HepG2 (cell line): ENCODE measurements around the gene PDE3B. TPM values are rescaled to one million over a fixed set of nuclear protein-coding genes. Genes with fewer than 3 reads are reported as not detected.

Experiments
- ATAC-seq: fragments of 200-7000 bp; cut with Tn5 transposase; 3 replicates; pipeline ENCODE4 v1.9.1; 2020; ENCODE audit warnings: mild to moderate bottlenecking, moderate library complexity
- BruUV-seq: library from RNA; stranded (reverse); fragments of 400-500 nt; replicated peaks from 2 replicates; lab custom pipeline; 2021; lab: Mats Ljungman, UMichigan
- CTCF ChIA-PET: fragments of 300-600 bp; formaldehyde crosslinking; extraction: SDS; loops from one replicate; lab custom pipeline; 2021; ENCODE audit warnings: low total read pairs, inconsistent platforms, low intra/inter-chr PET ratio; lab: Yijun Ruan, JAX
- POLR2A ChIA-PET: fragments of 350-600 bp; sonication (Branson Sonifier 250); formaldehyde crosslinking; loops from one replicate; lab custom pipeline; 2020; ENCODE audit warnings: antibody characterized with exemption, inconsistent platforms; lab: Yijun Ruan, JAX
- DNase-seq: peaks from one replicate; pipeline ENCODE4 v3.0.0-alpha.2; 2015; ENCODE audit warnings: low spot score
- FAIRE-seq: peaks from 3 replicates; lab custom pipeline; 2011; peaks lifted over from hg19 to GRCh38; lab: Jason Lieb, UNC
- H2AFZ ChIP-seq: one replicate; pipeline ENCODE4 v1.6.1; 2011; ENCODE audit warnings: low read length, inconsistent platforms
- H3K27ac ChIP-seq: fragments of 300-600 bp; 3 replicates; pipeline ENCODE4 v1.8.0; 2011; ENCODE audit warnings: mixed run types, mild to moderate bottlenecking, mixed read lengths, low read length, inconsistent platforms; ENCODE audit not compliant: insufficient read depth; ENCODE audit errors: extremely low read length
- H3K27me3 ChIP-seq, 2 experiments: fragments of 200-600 bp in 1 of 2; 2 replicates in 1 of 2; 3 replicates in 1 of 2; pipeline versions ENCODE4 v1.6.0 to v1.8.0; 2011; ENCODE audit warnings: low read length in 2 of 2, mild to moderate bottlenecking in 2 of 2, moderate library complexity in 2 of 2, inconsistent platforms in 1 of 2; ENCODE audit not compliant: insufficient read depth in 2 of 2, control insufficient read depth in 1 of 2
- H3K36me3 ChIP-seq, 2 experiments: fragments of 200-600 bp in 1 of 2; replicated peaks in 1 of 2; 2 replicates in 1 of 2; 3 replicates in 1 of 2; pipeline versions ENCODE4 v1.5.1 to v1.8.0; 2011; ENCODE audit warnings: low read length in 2 of 2, inconsistent platforms in 1 of 2; ENCODE audit not compliant: insufficient read depth in 2 of 2, control insufficient read depth in 1 of 2
- H3K4me1 ChIP-seq: 2 replicates; pipeline ENCODE4 v1.5.1; 2012; ENCODE audit warnings: low read length, inconsistent platforms; ENCODE audit not compliant: insufficient read depth
- H3K4me2 ChIP-seq: 2 replicates; pipeline ENCODE4 v1.6.0; 2011; ENCODE audit warnings: low read depth, low read length, inconsistent platforms
- H3K4me3 ChIP-seq, 3 experiments: fragments of 200-600 bp in 1 of 3; sonication (generic), shearing (Covaris generic) in 1 of 3; replicated peaks in 1 of 3; 2 replicates each; pipeline ENCODE4 v1.5.1; 2011 to 2016; ENCODE audit warnings: low read length in 3 of 3, inconsistent platforms in 2 of 3, low read depth in 2 of 3, mild to moderate bottlenecking in 2 of 3, control low read depth in 1 of 3, mixed read lengths in 1 of 3; ENCODE audit not compliant: insufficient read depth in 1 of 3
- H3K79me2 ChIP-seq: one replicate; pipeline ENCODE4 v1.6.1; 2011; ENCODE audit warnings: low read length, inconsistent platforms; ENCODE audit not compliant: insufficient read depth
- H3K9ac ChIP-seq: 2 replicates; pipeline ENCODE4 v1.6.0; 2011; ENCODE audit warnings: mild to moderate bottlenecking, low read depth, low read length, inconsistent platforms; ENCODE audit not compliant: insufficient read depth
- H3K9me3 ChIP-seq: 2 replicates; pipeline ENCODE4 v1.5.1; 2012; ENCODE audit warnings: mild to moderate bottlenecking, low read length
- H4K20me1 ChIP-seq: 2 replicates; pipeline ENCODE4 v1.6.0; 2011; ENCODE audit warnings: inconsistent platforms, mild to moderate bottlenecking, low read length, moderate library complexity; ENCODE audit not compliant: insufficient read depth
- BHLHE40 ChIP-seq: IDR thresholded peaks from 2 replicates; pipeline ENCODE4 v1.6.1; 2011; ENCODE audit warnings: low read length, improper control_type of control experiment
- BRD4 ChIP-seq: sonication (generic); formaldehyde crosslinking; IDR thresholded peaks from 2 replicates; pipeline ENCODE4 v1.4.0; 2020; ENCODE audit warnings: missing genetic modification reagents
- FOXK1 ChIP-seq: sonication (generic); formaldehyde crosslinking; IDR thresholded peaks from 2 replicates; pipeline ENCODE4 v1.4.0; 2020; ENCODE audit warnings: low read depth, missing genetic modification reagents, borderline replicate concordance
- FOXO1 ChIP-seq: sonication (generic); formaldehyde crosslinking; IDR thresholded peaks from 2 replicates; pipeline ENCODE4 v1.4.0; 2020; ENCODE audit warnings: missing genetic modification reagents
- HHEX ChIP-seq: IDR thresholded peaks from 2 replicates; pipeline ENCODE4 v1.6.1; 2016; ENCODE audit warnings: control low read depth
- HMGXB3 ChIP-seq: sonication (generic); formaldehyde crosslinking; IDR thresholded peaks from 2 replicates; pipeline ENCODE4 v1.4.0; 2020; ENCODE audit warnings: missing genetic modification reagents, borderline replicate concordance
- IRF9 ChIP-seq: sonication (generic); formaldehyde crosslinking; IDR thresholded peaks from 2 replicates; pipeline ENCODE4 v1.8.0; 2022; ENCODE audit warnings: missing genetic modification reagents, mild to moderate bottlenecking, borderline replicate concordance
- KMT2A ChIP-seq: sonication (generic); formaldehyde crosslinking; IDR thresholded peaks from 2 replicates; pipeline ENCODE4 v1.4.0; 2020; ENCODE audit warnings: missing genetic modification reagents
- RAD51 ChIP-seq: fragments of 450-650 bp; IDR thresholded peaks from 2 replicates; pipeline ENCODE4 v1.6.1; 2016; ENCODE audit warnings: borderline replicate concordance
- TBX2 ChIP-seq: sonication (generic); formaldehyde crosslinking; IDR thresholded peaks from 2 replicates; pipeline ENCODE4 v1.5.0; 2020; ENCODE audit warnings: missing genetic modification reagents, mild to moderate bottlenecking, borderline replicate concordance
- ZBTB42 ChIP-seq: sonication (generic); formaldehyde crosslinking; IDR thresholded peaks from 2 replicates; pipeline ENCODE4 v1.5.0; 2020; ENCODE audit warnings: mild to moderate bottlenecking, missing genetic modification reagents
- ZC3H4 ChIP-seq: sonication (generic); formaldehyde crosslinking; IDR thresholded peaks from 2 replicates; pipeline ENCODE4 v1.4.0; 2020; ENCODE audit warnings: missing genetic modification reagents, borderline replicate concordance
- ZFP82 ChIP-seq: sonication (generic); formaldehyde crosslinking; IDR thresholded peaks from 2 replicates; pipeline ENCODE4 v1.5.1; 2020; ENCODE audit warnings: mild to moderate bottlenecking, missing genetic modification reagents, borderline replicate concordance
- ZNF12 ChIP-seq: sonication (generic); formaldehyde crosslinking; IDR thresholded peaks from 2 replicates; pipeline ENCODE4 v1.5.0; 2020; ENCODE audit warnings: missing genetic modification reagents
- ZNF225 ChIP-seq: sonication (generic); formaldehyde crosslinking; IDR thresholded peaks from 2 replicates; pipeline ENCODE4 v1.4.0; 2020; ENCODE audit warnings: mild to moderate bottlenecking, missing genetic modification reagents
- ZNF503 ChIP-seq: sonication (generic); formaldehyde crosslinking; IDR thresholded peaks from 2 replicates; pipeline ENCODE4 v1.4.0; 2020; ENCODE audit warnings: missing genetic modification reagents
- ZNF605 ChIP-seq: sonication (generic); formaldehyde crosslinking; IDR thresholded peaks from 2 replicates; pipeline ENCODE4 v1.8.0; 2022; ENCODE audit warnings: mild to moderate bottlenecking, missing genetic modification reagents
- WGBS: methylation state at CpG from one replicate; pipeline ENCODE4 v1.1.6; 2017; ENCODE audit warnings: low lambda C conversion rate; 5-methylcytosine and 5-hydroxymethylcytosine counted together
- in situ Hi-C: cut with HindIII; loops from 2 replicates; pipeline ENCODE4 v1.10.0; 2017; ENCODE audit warnings: low pct_unique_long_range_greater_than_20kb; ENCODE audit not compliant: extremely low pct_ligation_motif_present
- intact Hi-C: fragments of 100-400 bp; cut with micrococcal nuclease; formaldehyde crosslinking; loops from one replicate; pipeline ENCODE4 v1.10.0; 2022; ENCODE audit not compliant: unreplicated experiment
- polyA plus RNA-seq, 8 experiments: library from polyadenylated mRNA; depleted of rRNA in 3 of 8; stranded (reverse) in 7 of 8; unstranded in 1 of 8; fragments of >200 nt; fragmentation: Illumina TruSeq in 4 of 8; extraction: Trizol in 4 of 8; gene quantifications; 2 replicates each; pipeline versions ENCODE4 v1.2.1 to v1.2.3, GENCODE V29; 2011 to 2016; ENCODE audit warnings: low read depth in 4 of 8, missing spikeins in 1 of 8, mixed read lengths in 1 of 8; ENCODE audit not compliant: insufficient read depth in 1 of 8
- total RNA-seq, 5 experiments: library from RNA; depleted of rRNA; stranded (reverse); fragments of >200 nt; fragmentation: Illumina TruSeq; extraction: Trizol; gene quantifications; 2 replicates each; pipeline ENCODE4 v1.2.3, GENCODE V29; 2016; ENCODE audit warnings: low read depth in 1 of 5

Gene PDE3B
- total and polyA plus RNA-seq, 2 of the 13 experiments (the other 11 are each of a cell fraction or from before 2014, with no cell fraction given), result 14.1 to 26.5 TPM

- no peak for TF ChIP-seq ZC3H4 (CRISPR knock-in tag)
- no peak for TF ChIP-seq ZBTB42 (CRISPR knock-in tag)
- no peak for TF ChIP-seq RAD51
- TF ChIP-seq ZFP82, result no peak
- TF ChIP-seq ZNF605 (CRISPR knock-in tag), result no peak
- no peak for TF ChIP-seq KMT2A
- no peak for TF ChIP-seq ZNF503
Measured at GRCh38 chr11:14687456-14687855, 43.9 kb downstream of the PDE3B start (continued).

GRCh38 chr11:14687943-14688627 lies 44.5 kb downstream of the PDE3B start:
- DNase-seq, result peak; percentile 54
- Histone ChIP-seq H3K27me3 (no peaks in the 10 kb centered on the region), H3K36me3 (no peaks in the 10 kb centered on the region), H3K4me1 (peaks cover 39% of the 10 kb centered on the region), H3K79me2 (peaks cover 61% of the 10 kb centered on the region), H4K20me1 (no peaks in the 10 kb centered on the region; the same call in 1 of the 2 replicates), H3K4me2 (no peak overlapping the region), H2AFZ (no peak overlapping the region), H3K9me3 (no peaks in the 10 kb centered on the region), H3K4me3 (no peak overlapping the region), H3K27ac (peak overlapping the region; percentile 54), H3K9ac (no peak overlapping the region)
- POLR2A ChIA-PET, result no interaction called here
- intact Hi-C loops (no loop called here), in situ Hi-C loops (no loop called here)
- no TSS peak for BruUV-seq
- FAIRE-seq, result no peak
- peak; percentile 92 for ATAC-seq
- WGBS, result 45% methylated on average over 2 of the region's 2 CpGs
- CTCF ChIA-PET, result no interaction called here
- TF ChIP-seq BRD4 (CRISPR knock-in tag), result no peak
- TF ChIP-seq FOXK1 (CRISPR knock-in tag), result peak; percentile 63; the same call in 1 of the 2 replicates
- no peak for TF ChIP-seq ZNF225
- TF ChIP-seq ZNF12, result 0 out of 2 replicates have a peak, but pooled peaks have one; percentile 25
- no peak for TF ChIP-seq BHLHE40
- no peak for TF ChIP-seq HMGXB3 (CRISPR knock-in tag)
- TF ChIP-seq HHEX (CRISPR knock-in tag), result peak; percentile 46; the same call in 1 of the 2 replicates
- no peak for TF ChIP-seq TBX2
- TF ChIP-seq FOXO1 (CRISPR knock-in tag), result peak; percentile 29; the same call in 1 of the 2 replicates
- no peak for TF ChIP-seq IRF9
